ENCODE measurements around the gene FGD4. TPM values are rescaled to one million over a fixed set of nuclear protein-coding genes. Genes with fewer than 3 reads are reported as not detected.

FGD4 gene
- 71.3 TPM for total RNA-seq

DNA sequence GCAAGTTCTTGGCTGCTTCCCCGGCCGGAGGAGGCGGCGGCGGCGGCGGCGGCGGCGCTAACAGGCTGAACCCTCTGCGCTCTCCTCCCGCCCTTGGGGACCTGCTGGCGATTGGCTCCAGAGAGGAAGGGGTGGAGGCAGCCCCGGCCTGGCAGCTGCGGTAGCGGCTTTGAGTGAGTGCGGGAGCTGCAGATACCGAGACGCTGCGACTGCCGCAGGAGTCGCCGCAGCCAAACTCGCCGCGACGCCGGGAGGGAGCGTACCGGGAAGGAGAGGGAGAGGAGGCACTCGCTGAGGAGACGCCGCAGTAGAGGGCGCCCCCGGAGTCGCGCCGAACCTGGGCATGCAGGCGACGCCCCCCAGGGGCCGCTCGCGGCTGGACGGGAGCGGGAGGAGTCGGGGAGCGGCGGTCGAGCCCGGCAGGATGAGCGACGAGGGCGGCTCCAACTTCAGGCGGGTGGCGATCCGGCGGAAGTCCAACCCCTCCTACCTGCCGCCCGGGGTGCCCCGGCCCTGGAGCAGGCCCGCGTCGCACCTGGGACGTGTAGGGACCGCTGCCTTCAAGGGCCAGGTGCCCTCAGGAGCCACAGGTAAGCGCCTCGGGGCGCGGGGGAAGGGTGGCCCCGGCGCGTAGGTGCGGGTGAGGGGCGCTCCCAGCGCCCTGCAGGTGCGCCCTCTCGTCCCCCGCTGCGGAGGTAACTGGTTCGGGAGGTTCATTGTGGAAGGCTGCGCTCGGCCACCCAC is at the start of gene FGD4:
FGD4 (plus strand) TSS at position 189 of the 744 bp plus-strand sequence.

DNA sequence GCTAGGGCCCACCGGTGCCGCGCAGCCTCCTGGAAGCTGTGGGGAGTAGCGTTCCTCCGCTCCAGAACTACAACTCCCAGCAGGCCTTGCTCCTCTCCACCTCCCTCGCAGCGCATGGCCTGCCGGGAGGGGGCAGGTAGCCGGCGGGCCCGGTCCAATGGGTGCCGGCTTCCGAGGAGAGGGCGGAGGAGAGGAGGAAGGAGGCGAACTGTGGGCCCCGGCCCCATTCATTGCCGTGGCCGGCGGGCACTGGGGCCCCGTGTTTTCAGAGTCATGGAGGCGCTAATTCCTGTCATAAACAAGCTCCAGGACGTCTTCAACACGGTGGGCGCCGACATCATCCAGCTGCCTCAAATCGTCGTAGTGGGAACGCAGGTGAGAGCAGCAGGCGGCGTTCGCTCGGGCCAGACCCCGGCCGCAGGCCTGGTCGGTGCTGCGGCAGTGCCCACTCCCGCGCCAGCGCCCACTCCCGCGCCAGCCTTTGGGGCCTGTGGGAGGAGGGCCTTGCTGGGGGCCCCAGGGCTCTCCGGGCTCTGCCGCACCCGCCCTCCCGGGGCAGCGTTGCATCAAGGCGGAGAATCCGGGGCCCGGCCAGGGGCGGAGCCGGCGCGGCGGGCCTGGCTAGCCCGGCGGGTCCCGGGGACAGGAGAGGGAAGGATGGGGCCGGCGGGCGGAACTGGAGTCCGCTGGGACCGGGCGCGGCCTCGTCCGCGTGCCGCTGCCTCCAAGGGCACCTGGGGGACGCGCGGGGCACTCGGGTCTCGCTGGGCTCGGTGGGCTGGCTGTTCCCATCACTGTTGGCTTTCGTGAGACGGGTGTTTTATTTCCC is 279.9 kb downstream of the FGD4 start, which contains the start of gene DNM1L:
DNM1L (plus strand) TSS at position 211 of the 829 bp plus-strand sequence; CDS start at position 274, 63 bp downstream.

Small RNA genes lying within 50 kb of the gene (small RNA-seq; reads per million reads assigned to genes)
- gene RF00019 (not detected), gene RNU6-494P (not detected)

Data from diencephalon (tissue), 1 donor.